HG02970 (cell line): ENCODE results near the gene FNDC1.
"Not testable (repeated sequence)": the region's sequence is repeated elsewhere in the genome, so short reads cannot be mapped to it uniquely, and the experiment has no call there.

ENCODE experiments used
- ATAC-seq: cut with Tn5 transposase; IDR thresholded peaks from one replicate; pipeline ENCODE4 v1.9.1; 2021; ENCODE audit warnings: mild to moderate bottlenecking, moderate library complexity, moderate number of reproducible peaks; ENCODE audit not compliant: unreplicated experiment, low FRiP score

The FNDC1 gene

GRCh38 chr6:159169193-159169555, at the start of gene FNDC1:
FNDC1 (plus strand) TSS chr6:159169400; CDS start chr6:159169597, 197 bp downstream.
- ATAC-seq, result no peak

- ATAC-seq, result no peak
Measured at GRCh38 chr6:159119791-159120190, 49.4 kb upstream of the FNDC1 start.

GRCh38 chr6:159121486-159121885, 47.7 kb upstream of the FNDC1 start:
- no peak for ATAC-seq

- ATAC-seq, result no peak
Measured at GRCh38 chr6:159122453-159122852, 46.7 kb upstream of the FNDC1 start.

GRCh38 chr6:159123831-159124230, 45.4 kb upstream of the FNDC1 start:
- ATAC-seq, result not testable (repeated sequence)

GRCh38 chr6:159125014-159125609, 44.1 kb upstream of the FNDC1 start:
- ATAC-seq, result no peak

GRCh38 chr6:159125951-159126352, 43.2 kb upstream of the FNDC1 start:
- no peak for ATAC-seq

GRCh38 chr6:159126590-159126989, 42.6 kb upstream of the FNDC1 start:
- no peak for ATAC-seq

GRCh38 chr6:159127701-159128100, 41.5 kb upstream of the FNDC1 start:
- no peak for ATAC-seq

- no peak for ATAC-seq
Measured at GRCh38 chr6:159128978-159129377, 40.2 kb upstream of the FNDC1 start.

GRCh38 chr6:159130846-159131245, 38.4 kb upstream of the FNDC1 start:
- no peak for ATAC-seq

GRCh38 chr6:159131709-159132108, 37.5 kb upstream of the FNDC1 start:
- ATAC-seq, result no peak

- no peak for ATAC-seq
Measured at GRCh38 chr6:159132664-159133063, 36.5 kb upstream of the FNDC1 start.

GRCh38 chr6:159134701-159135364, 34.4 kb upstream of the FNDC1 start:
- no peak for ATAC-seq

GRCh38 chr6:159137676-159138075, 31.5 kb upstream of the FNDC1 start:
- ATAC-seq, result no peak

GRCh38 chr6:159142531-159142930, 26.7 kb upstream of the FNDC1 start:
- no peak for ATAC-seq

- no peak for ATAC-seq
Measured at GRCh38 chr6:159148641-159149040, 20.6 kb upstream of the FNDC1 start.

- no peak for ATAC-seq
Measured at GRCh38 chr6:159149641-159150040, 19.6 kb upstream of the FNDC1 start.

- no peak for ATAC-seq
Measured at GRCh38 chr6:159151266-159151855, 17.8 kb upstream of the FNDC1 start.

- ATAC-seq, result no peak
Measured at GRCh38 chr6:159152041-159152440, 17.2 kb upstream of the FNDC1 start.

- no peak for ATAC-seq
Measured at GRCh38 chr6:159152782-159153181, 16.4 kb upstream of the FNDC1 start.

- ATAC-seq, result no peak
Measured at GRCh38 chr6:159155679-159156078, 13.5 kb upstream of the FNDC1 start.
